ENCODE results near the gene SNCB.
"Not testable (repeated sequence)": the region's sequence is repeated elsewhere in the genome, so short reads cannot be mapped to it uniquely, and the experiment has no call there.

Gene SNCB

GRCh38 chr5:176621661-176622079 lies 8.7 kb downstream of the SNCB start:
- DNase-seq: no peak

GRCh38 chr5:176620333-176620981 lies 9.9 kb downstream of the SNCB start:
- no peak for DNase-seq

- DNase-seq: no peak
Measured at GRCh38 chr5:176619569-176620332, 10.6 kb downstream of the SNCB start.

GRCh38 chr5:176619203-176619568 lies 11.1 kb downstream of the SNCB start:
- DNase-seq: peak; percentile 66

- no peak for DNase-seq
Measured at GRCh38 chr5:176618783-176619182, 11.6 kb downstream of the SNCB start.

- DNase-seq: no peak
Measured at GRCh38 chr5:176616511-176616910, 13.8 kb downstream of the SNCB start.

- DNase-seq: no peak
Measured at GRCh38 chr5:176614805-176615478, 15.4 kb downstream of the SNCB start.

GRCh38 chr5:176612855-176613254 lies 17.5 kb downstream of the SNCB start:
- DNase-seq: no peak

- DNase-seq: no peak
Measured at GRCh38 chr5:176612008-176612407, 18.3 kb downstream of the SNCB start.

- DNase-seq: peak; percentile 43
Measured at GRCh38 chr5:176611435-176611834, 18.9 kb downstream of the SNCB start.

- DNase-seq: no peak
Measured at GRCh38 chr5:176610435-176610773, 19.9 kb downstream of the SNCB start.

- peak; percentile 28 for DNase-seq
Measured at GRCh38 chr5:176609724-176610434, 20.5 kb downstream of the SNCB start, which contains the start of gene GPRIN1. GPRIN1 (minus strand) TSS chr5:176610156; CDS start chr5:176599834, 10,322 bp downstream.

- DNase-seq: no peak
Measured at GRCh38 chr5:176608937-176609723, 21.2 kb downstream of the SNCB start.

- DNase-seq: no peak
Measured at GRCh38 chr5:176608142-176608705, 22.1 kb downstream of the SNCB start.

GRCh38 chr5:176606875-176607274 lies 23.5 kb downstream of the SNCB start:
- no peak for DNase-seq

GRCh38 chr5:176606032-176606431 lies 24.3 kb downstream of the SNCB start:
- DNase-seq: no peak

GRCh38 chr5:176603091-176603490 lies 27.2 kb downstream of the SNCB start:
- DNase-seq: no peak

GRCh38 chr5:176601901-176602482 lies 28.3 kb downstream of the SNCB start:
- no peak for DNase-seq

GRCh38 chr5:176599749-176600430 lies 30.4 kb downstream of the SNCB start:
- not testable (repeated sequence) for DNase-seq

- DNase-seq: no peak
Measured at GRCh38 chr5:176597417-176598389, 32.6 kb downstream of the SNCB start.
